Measurements from ENCODE around the gene CRYGB. TPM values are rescaled to one million over a fixed set of nuclear protein-coding genes. Genes with fewer than 3 reads are reported as not detected.

The CRYGB gene
- polyA plus RNA-seq, 1 of the 3 experiments (the other 2 are of a cell fraction): not detected

- Histone ChIP-seq H3K4me1 (ENCODE audit: control insufficient read depth in 1 of 2, insufficient read depth in 2 of 2, low read depth in 1 of 2, low read length in 1 of 2) (no peaks in the 10 kb centered on the region), H3K79me2 (ENCODE audit: insufficient read depth) (no peaks in the 10 kb centered on the region), H3K27me3 (ENCODE audit: insufficient read depth) (no peaks in the 10 kb centered on the region), H3K4me3 (ENCODE audit: low read depth in 2 of 2, low read length in 1 of 2) (no peak overlapping the region), H3K36me3 (replicated peaks in 1 of 2; ENCODE audit: control insufficient read depth in 1 of 2, insufficient read depth in 2 of 2, low read length in 1 of 2) (no peaks in the 10 kb centered on the region), H2AFZ (ENCODE audit: low read depth) (no peak overlapping the region), H3K27ac (ENCODE audit: low read depth in 2 of 2, low read length in 1 of 2) (no peak overlapping the region), H3K9ac (no peak overlapping the region), H4K20me1 (ENCODE audit: insufficient read depth) (no peaks in the 10 kb centered on the region), H3K9me3 (no peaks in the 10 kb centered on the region), H3K9me2 (no peaks in the 10 kb centered on the region), H3K4me2 (no peak overlapping the region), H3F3A (replicated peaks; ENCODE audit: insufficient read depth) (no peaks in the 10 kb centered on the region)
- TF ChIP-seq MXI1 (IDR thresholded peaks at IDR 0.05; ENCODE audit: low read depth, low read length) (no peak), USF2 (IDR thresholded peaks at IDR 0.05; ENCODE audit: borderline replicate concordance, low read depth, low read length) (no peak), EZH2phosphoT487 (IDR thresholded peaks at IDR 0.05; ENCODE audit: borderline replicate concordance, low read depth) (no peak), SIN3A (IDR thresholded peaks at IDR 0.05; ENCODE audit: borderline replicate concordance, low read depth, low read length) (no peak), RAD21 (IDR thresholded peaks at IDR 0.05; ENCODE audit: low read length) (no peak), RXRA (IDR thresholded peaks at IDR 0.05; ENCODE audit: borderline replicate concordance, low read depth) (no peak), ZBTB33 (IDR thresholded peaks at IDR 0.05; ENCODE audit: borderline replicate concordance, low read depth) (no peak), GATA2 (CRISPR knock-in tag; IDR thresholded peaks at IDR 0.05) (no peak)
- 38% methylated on average over 2 of the region's 2 CpGs for WGBS (ENCODE audit: low lambda C conversion rate)
- DNase-seq: no peak
- CTCF ChIA-PET: interaction anchor here (0.8 to 2.5 kb wide), 4 partner anchors 9 to 97 kb away, joined by 3 to 14 read pairs (median 4); no protein-coding TSS in a partner anchor
- POLR2A ChIA-PET: no interaction called here
These were observed 10.5 kb upstream of the CRYGB start for GRCh38 chr2:208156439-208156838.

GRCh38 chr2:208153156-208153555 lies 7.2 kb upstream of the CRYGB start:
- no peak overlapping the region for H3K4me2 ChIP-seq
- H3K27ac ChIP-seq (ENCODE audit: low read depth in 2 of 2, low read length in 1 of 2): no peak overlapping the region
- no peaks in the 10 kb centered on the region for H3K27me3 ChIP-seq (ENCODE audit: insufficient read depth)
- CTCF ChIA-PET: no interaction called here
- H3K9me3 ChIP-seq: no peaks in the 10 kb centered on the region
- H3K79me2 ChIP-seq (ENCODE audit: insufficient read depth): no peaks in the 10 kb centered on the region
- H2AFZ ChIP-seq (ENCODE audit: low read depth): no peak overlapping the region
- H3F3A ChIP-seq (replicated peaks; ENCODE audit: insufficient read depth): no peaks in the 10 kb centered on the region
- H3K36me3 ChIP-seq (replicated peaks in 1 of 2; ENCODE audit: control insufficient read depth in 1 of 2, insufficient read depth in 2 of 2, low read length in 1 of 2): no peaks in the 10 kb centered on the region
- no peak overlapping the region for H3K4me3 ChIP-seq (ENCODE audit: low read depth in 2 of 2, low read length in 1 of 2)
- H3K9me2 ChIP-seq: no peaks in the 10 kb centered on the region
- no peaks in the 10 kb centered on the region for H4K20me1 ChIP-seq (ENCODE audit: insufficient read depth)
- no peaks in the 10 kb centered on the region for H3K4me1 ChIP-seq (ENCODE audit: control insufficient read depth in 1 of 2, insufficient read depth in 2 of 2, low read depth in 1 of 2, low read length in 1 of 2)
- POLR2A ChIA-PET: no interaction called here
- no peak for TF ChIP-seq EZH2phosphoT487 (IDR thresholded peaks at IDR 0.05; ENCODE audit: borderline replicate concordance, low read depth)
- peak; percentile 12; the same call in 1 of the 2 replicates for TF ChIP-seq TCF12 (IDR thresholded peaks at IDR 0.05)
- DNase-seq: no peak
- H3K9ac ChIP-seq: no peak overlapping the region
